Neural cell (in vitro differentiated cells): ENCODE data around the gene TMCC2. TPM values are rescaled to one million over a fixed set of nuclear protein-coding genes. Genes with fewer than 3 reads are reported as not detected.

Experiments used
- H2AFZ ChIP-seq: fragments of 200-600, 300-800 bp; sonication (generic), shearing (Covaris generic); 2 replicates; pipeline ENCODE4 v1.6.0; 2014; ENCODE audit warnings: low read depth, mild to moderate bottlenecking, antibody characterized with exemption, low read length, moderate library complexity
- H3F3A ChIP-seq: fragments of 200-600 bp; shearing (Covaris generic); 2 replicates; pipeline ENCODE4 v1.6.1; 2016; ENCODE audit warnings: mild to moderate bottlenecking, moderate library complexity, mixed read lengths, antibody characterized with exemption, low read length; ENCODE audit not compliant: insufficient read depth, poor library complexity, severe bottlenecking
- H3K27ac ChIP-seq: fragments of 200-600, 300-800 bp; sonication (generic), shearing (Covaris generic); 2 replicates; pipeline ENCODE4 v1.5.1; 2014; ENCODE audit warnings: mild to moderate bottlenecking, low read length, moderate library complexity
- H3K27me3 ChIP-seq: fragments of 300-800, 200-600 bp; sonication (generic), shearing (Covaris generic); 2 replicates; pipeline ENCODE4 v1.6.0; 2014; ENCODE audit warnings: mild to moderate bottlenecking, low read depth, low read length, moderate library complexity; ENCODE audit not compliant: insufficient read depth
- H3K36me3 ChIP-seq: fragments of 300-800, 200-600 bp; sonication (generic), shearing (Covaris generic); 2 replicates; pipeline ENCODE4 v1.5.1; 2014; ENCODE audit warnings: mild to moderate bottlenecking, antibody characterized with exemption, low read length, moderate library complexity; ENCODE audit not compliant: insufficient read depth
- H3K4me2 ChIP-seq: fragments of 300-800, 200-600 bp; sonication (generic), shearing (Covaris generic); 2 replicates; pipeline ENCODE4 v1.6.0; 2014; ENCODE audit warnings: mild to moderate bottlenecking, low read length
- H3K4me3 ChIP-seq: fragments of 300-800, 200-600 bp; sonication (generic), shearing (Covaris generic); 2 replicates; pipeline ENCODE4 v1.5.1; 2014; ENCODE audit warnings: mild to moderate bottlenecking, low read length, moderate library complexity
- H3K79me2 ChIP-seq: fragments of 200-600 bp; shearing (Covaris generic); replicated peaks from 2 replicates; pipeline ENCODE4 v1.6.0; 2014; ENCODE audit warnings: mild to moderate bottlenecking, low read length, moderate library complexity; ENCODE audit not compliant: insufficient read depth
- H3K9ac ChIP-seq: fragments of 300-800, 200-600 bp; sonication (generic), shearing (Covaris generic); 2 replicates; pipeline ENCODE4 v1.6.1; 2016; ENCODE audit warnings: mild to moderate bottlenecking, low read length, mixed read lengths
- H3K9me2 ChIP-seq: fragments of 200-600 bp; shearing (Covaris generic); 2 replicates; pipeline ENCODE4 v1.6.1; 2016; ENCODE audit warnings: mild to moderate bottlenecking, low read length, mixed read lengths; ENCODE audit not compliant: insufficient read depth
- H3K9me3 ChIP-seq: fragments of 200-600, 300-800 bp; sonication (generic), shearing (Covaris generic); 2 replicates; pipeline ENCODE4 v1.6.1; 2016; ENCODE audit warnings: mild to moderate bottlenecking, mixed run types, low read length, moderate library complexity, mixed read lengths
- H4K20me1 ChIP-seq: fragments of 200-600 bp; shearing (Covaris generic); 2 replicates; pipeline ENCODE4 v1.6.1; 2016; ENCODE audit warnings: mild to moderate bottlenecking, mixed run types; ENCODE audit not compliant: insufficient read depth
- EP300 ChIP-seq: fragments of 450-650 bp; conservative IDR thresholded peaks from 2 replicates; pipeline ENCODE4 v1.6.1; 2014; ENCODE audit warnings: antibody characterized with exemption, mild to moderate bottlenecking, moderate library complexity; ENCODE audit not compliant: poor library complexity, severe bottlenecking
- EZH2 ChIP-seq: fragments of 200-600, 300-800 bp; shearing (Covaris generic), sonication (generic); IDR thresholded peaks from 2 replicates; pipeline ENCODE4 v1.6.1; 2014; ENCODE audit warnings: antibody characterized with exemption, low read length, borderline replicate concordance, mild to moderate bottlenecking; ENCODE audit not compliant: insufficient read depth, poor library complexity, severe bottlenecking
- MXI1 ChIP-seq: fragments of 450-650 bp; conservative IDR thresholded peaks from 2 replicates; pipeline ENCODE4 v1.6.1; 2014; ENCODE audit warnings: antibody characterized with exemption, mild to moderate bottlenecking; ENCODE audit not compliant: poor library complexity, severe bottlenecking
- POLR2AphosphoS5 ChIP-seq: IDR thresholded peaks from 2 replicates; pipeline ENCODE4 v1.6.1; 2012
- RAD21 ChIP-seq: fragments of 450-650 bp; conservative IDR thresholded peaks from 2 replicates; pipeline ENCODE4 v1.6.1; 2014; ENCODE audit warnings: antibody characterized with exemption, mild to moderate bottlenecking, moderate library complexity
- SMC3 ChIP-seq: fragments of 450-650 bp; conservative IDR thresholded peaks from 2 replicates; pipeline ENCODE4 v1.6.1; 2014; ENCODE audit warnings: antibody characterized with exemption, mild to moderate bottlenecking, moderate library complexity; ENCODE audit not compliant: poor library complexity
- TAF1 ChIP-seq: IDR thresholded peaks from 2 replicates; pipeline ENCODE4 v1.6.1; 2012; ENCODE audit warnings: low read depth
- polyA plus RNA-seq: library from polyadenylated mRNA; depleted of rRNA; stranded (reverse); fragments of >200 nt; gene quantifications from 2 replicates; pipeline ENCODE4 v1.2.3, GENCODE V29; 2014
- TF ChIP-seq, protein P1 (sequence below): fragments of 450-650 bp; IDR thresholded peaks from 2 replicates; pipeline ENCODE4 v1.5.1; 2014; ENCODE audit warnings: antibody characterized with exemption, mild to moderate bottlenecking, moderate library complexity; ENCODE audit not compliant: poor library complexity, severe bottlenecking
- TF ChIP-seq, protein P2 (sequence below): IDR thresholded peaks from 2 replicates; pipeline ENCODE4 v1.6.1; 2012; ENCODE audit warnings: borderline replicate concordance

Gene TMCC2
- polyA plus RNA-seq, 1 donor from 2014 or later: 32.2 TPM

DNA sequence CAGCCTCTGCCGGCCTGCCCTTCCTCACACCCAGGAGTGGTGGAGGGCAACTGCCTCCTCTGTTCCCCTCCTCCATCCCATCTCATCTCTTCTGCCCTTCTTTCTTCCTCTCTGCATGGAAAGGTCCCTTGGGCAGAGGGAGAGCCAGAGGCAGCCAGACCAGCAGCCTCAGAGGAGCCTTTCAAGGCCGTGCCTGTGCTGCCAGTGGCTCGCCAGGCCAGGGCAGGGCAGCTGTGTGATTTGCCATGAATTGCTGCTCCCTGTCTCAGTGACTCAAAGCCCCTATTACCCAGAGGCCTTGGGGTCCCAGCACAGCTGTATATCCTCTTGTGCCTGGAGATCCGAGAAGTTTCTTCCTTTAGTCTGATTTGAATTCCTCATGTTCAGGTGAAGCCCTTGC lies 21.9 kb downstream of the TMCC2 start:
- no peak overlapping the region for H3K27ac ChIP-seq
- no peak overlapping the region for H3K4me2 ChIP-seq
- no peaks in the 10 kb centered on the region for H4K20me1 ChIP-seq
- TF ChIP-seq TAF1 (no peak), SMC3 (no peak), MXI1 (no peak), RAD21 (no peak), EP300 (no peak), EZH2 (no peak), POLR2AphosphoS5 (no peak)
- TF ChIP-seq, protein P1, sequence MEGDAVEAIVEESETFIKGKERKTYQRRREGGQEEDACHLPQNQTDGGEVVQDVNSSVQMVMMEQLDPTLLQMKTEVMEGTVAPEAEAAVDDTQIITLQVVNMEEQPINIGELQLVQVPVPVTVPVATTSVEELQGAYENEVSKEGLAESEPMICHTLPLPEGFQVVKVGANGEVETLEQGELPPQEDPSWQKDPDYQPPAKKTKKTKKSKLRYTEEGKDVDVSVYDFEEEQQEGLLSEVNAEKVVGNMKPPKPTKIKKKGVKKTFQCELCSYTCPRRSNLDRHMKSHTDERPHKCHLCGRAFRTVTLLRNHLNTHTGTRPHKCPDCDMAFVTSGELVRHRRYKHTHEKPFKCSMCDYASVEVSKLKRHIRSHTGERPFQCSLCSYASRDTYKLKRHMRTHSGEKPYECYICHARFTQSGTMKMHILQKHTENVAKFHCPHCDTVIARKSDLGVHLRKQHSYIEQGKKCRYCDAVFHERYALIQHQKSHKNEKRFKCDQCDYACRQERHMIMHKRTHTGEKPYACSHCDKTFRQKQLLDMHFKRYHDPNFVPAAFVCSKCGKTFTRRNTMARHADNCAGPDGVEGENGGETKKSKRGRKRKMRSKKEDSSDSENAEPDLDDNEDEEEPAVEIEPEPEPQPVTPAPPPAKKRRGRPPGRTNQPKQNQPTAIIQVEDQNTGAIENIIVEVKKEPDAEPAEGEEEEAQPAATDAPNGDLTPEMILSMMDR: no peak
- TF ChIP-seq, protein P2, sequence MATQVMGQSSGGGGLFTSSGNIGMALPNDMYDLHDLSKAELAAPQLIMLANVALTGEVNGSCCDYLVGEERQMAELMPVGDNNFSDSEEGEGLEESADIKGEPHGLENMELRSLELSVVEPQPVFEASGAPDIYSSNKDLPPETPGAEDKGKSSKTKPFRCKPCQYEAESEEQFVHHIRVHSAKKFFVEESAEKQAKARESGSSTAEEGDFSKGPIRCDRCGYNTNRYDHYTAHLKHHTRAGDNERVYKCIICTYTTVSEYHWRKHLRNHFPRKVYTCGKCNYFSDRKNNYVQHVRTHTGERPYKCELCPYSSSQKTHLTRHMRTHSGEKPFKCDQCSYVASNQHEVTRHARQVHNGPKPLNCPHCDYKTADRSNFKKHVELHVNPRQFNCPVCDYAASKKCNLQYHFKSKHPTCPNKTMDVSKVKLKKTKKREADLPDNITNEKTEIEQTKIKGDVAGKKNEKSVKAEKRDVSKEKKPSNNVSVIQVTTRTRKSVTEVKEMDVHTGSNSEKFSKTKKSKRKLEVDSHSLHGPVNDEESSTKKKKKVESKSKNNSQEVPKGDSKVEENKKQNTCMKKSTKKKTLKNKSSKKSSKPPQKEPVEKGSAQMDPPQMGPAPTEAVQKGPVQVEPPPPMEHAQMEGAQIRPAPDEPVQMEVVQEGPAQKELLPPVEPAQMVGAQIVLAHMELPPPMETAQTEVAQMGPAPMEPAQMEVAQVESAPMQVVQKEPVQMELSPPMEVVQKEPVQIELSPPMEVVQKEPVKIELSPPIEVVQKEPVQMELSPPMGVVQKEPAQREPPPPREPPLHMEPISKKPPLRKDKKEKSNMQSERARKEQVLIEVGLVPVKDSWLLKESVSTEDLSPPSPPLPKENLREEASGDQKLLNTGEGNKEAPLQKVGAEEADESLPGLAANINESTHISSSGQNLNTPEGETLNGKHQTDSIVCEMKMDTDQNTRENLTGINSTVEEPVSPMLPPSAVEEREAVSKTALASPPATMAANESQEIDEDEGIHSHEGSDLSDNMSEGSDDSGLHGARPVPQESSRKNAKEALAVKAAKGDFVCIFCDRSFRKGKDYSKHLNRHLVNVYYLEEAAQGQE: no peak
- H3K9me3 ChIP-seq: no peaks in the 10 kb centered on the region
- H3K4me3 ChIP-seq: no peak overlapping the region
- H3K27me3 ChIP-seq: no peaks in the 10 kb centered on the region
- H2AFZ ChIP-seq: no peak overlapping the region
- H3F3A ChIP-seq: no peaks in the 10 kb centered on the region
- no peak overlapping the region for H3K9ac ChIP-seq
- no peaks in the 10 kb centered on the region for H3K79me2 ChIP-seq
- no peaks in the 10 kb centered on the region for H3K9me2 ChIP-seq
- no peaks in the 10 kb centered on the region for H3K36me3 ChIP-seq

DNA sequence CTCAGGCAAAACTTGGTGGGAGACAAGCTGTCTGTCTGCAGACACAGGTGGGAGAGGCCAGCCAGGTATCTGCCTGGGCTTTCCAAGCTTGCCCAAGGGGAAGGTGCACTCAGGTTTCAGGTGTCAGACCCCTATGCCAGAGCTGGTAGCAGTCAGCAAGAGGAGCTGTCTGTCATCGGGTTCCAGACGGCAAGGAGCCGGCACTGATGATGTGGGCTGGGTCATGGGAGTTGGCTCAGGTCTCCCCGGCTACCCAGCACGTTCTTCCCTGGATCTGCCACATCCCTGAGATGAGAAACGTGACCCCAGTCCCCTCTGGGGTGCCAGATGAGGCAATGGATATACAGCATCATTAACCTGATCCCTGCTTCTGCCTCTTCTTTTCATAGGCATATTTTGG lies 23.0 kb downstream of the TMCC2 start:
- H3K27me3 ChIP-seq: no peaks in the 10 kb centered on the region
- no peak overlapping the region for H3K27ac ChIP-seq
- H3K4me3 ChIP-seq: no peak overlapping the region
- H3K36me3 ChIP-seq: no peaks in the 10 kb centered on the region
- no peaks in the 10 kb centered on the region for H3K9me2 ChIP-seq
- no peaks in the 10 kb centered on the region for H3K79me2 ChIP-seq
- no peak for TF ChIP-seq MXI1
- TF ChIP-seq, protein P2: no peak
- no peaks in the 10 kb centered on the region for H3K9me3 ChIP-seq
- no peaks in the 10 kb centered on the region for H3F3A ChIP-seq
- no peak overlapping the region for H3K4me2 ChIP-seq
- H2AFZ ChIP-seq: no peak overlapping the region
- no peaks in the 10 kb centered on the region for H4K20me1 ChIP-seq
- H3K9ac ChIP-seq: no peak overlapping the region
